ENCODE measurements around the gene FLNB.

DNA sequence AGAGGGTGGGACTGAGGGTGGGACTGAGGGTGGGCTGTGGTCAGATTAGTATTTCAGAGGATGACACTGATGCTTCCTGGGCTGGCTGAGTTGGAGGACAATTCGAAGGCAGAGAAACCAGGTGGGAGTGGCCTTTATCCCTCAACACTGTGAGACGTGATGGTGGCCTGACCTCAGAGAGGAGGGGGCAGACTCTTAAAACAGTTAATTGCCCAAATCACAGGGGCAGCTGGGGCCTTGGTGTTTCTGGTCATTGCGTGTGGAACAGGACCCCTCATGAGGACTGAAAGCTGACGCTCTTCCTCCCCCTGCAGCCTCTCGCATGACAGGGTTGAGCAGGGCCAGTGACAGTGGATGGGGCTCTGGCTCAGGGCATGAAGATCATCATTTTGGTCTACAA lies 183.8 kb downstream of the FLNB start:
- TF ChIP-seq ZNF138 (tag by site-specific recombination; IDR thresholded peaks at IDR 0.05; ENCODE audit: borderline replicate concordance) (no peak), PRDM1 (tag by site-specific recombination; IDR thresholded peaks at IDR 0.05) (no peak), CTCF (tag by site-specific recombination; IDR thresholded peaks at IDR 0.05) (no peak), KLF10 (tag by site-specific recombination; IDR thresholded peaks at IDR 0.05) (no peak)
- TF ChIP-seq, protein P1, sequence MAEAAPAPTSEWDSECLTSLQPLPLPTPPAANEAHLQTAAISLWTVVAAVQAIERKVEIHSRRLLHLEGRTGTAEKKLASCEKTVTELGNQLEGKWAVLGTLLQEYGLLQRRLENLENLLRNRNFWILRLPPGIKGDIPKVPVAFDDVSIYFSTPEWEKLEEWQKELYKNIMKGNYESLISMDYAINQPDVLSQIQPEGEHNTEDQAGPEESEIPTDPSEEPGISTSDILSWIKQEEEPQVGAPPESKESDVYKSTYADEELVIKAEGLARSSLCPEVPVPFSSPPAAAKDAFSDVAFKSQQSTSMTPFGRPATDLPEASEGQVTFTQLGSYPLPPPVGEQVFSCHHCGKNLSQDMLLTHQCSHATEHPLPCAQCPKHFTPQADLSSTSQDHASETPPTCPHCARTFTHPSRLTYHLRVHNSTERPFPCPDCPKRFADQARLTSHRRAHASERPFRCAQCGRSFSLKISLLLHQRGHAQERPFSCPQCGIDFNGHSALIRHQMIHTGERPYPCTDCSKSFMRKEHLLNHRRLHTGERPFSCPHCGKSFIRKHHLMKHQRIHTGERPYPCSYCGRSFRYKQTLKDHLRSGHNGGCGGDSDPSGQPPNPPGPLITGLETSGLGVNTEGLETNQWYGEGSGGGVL (tag by site-specific recombination; IDR thresholded peaks at IDR 0.05), result no peak

Measured in HEK293 (cell line).